ENCODE measurements around the gene PKDREJ. TPM values are rescaled to one million over a fixed set of nuclear protein-coding genes. Genes with fewer than 3 reads are reported as not detected.

The PKDREJ gene
- total RNA-seq, 1 donor from 2014 or later = not detected

DNA sequence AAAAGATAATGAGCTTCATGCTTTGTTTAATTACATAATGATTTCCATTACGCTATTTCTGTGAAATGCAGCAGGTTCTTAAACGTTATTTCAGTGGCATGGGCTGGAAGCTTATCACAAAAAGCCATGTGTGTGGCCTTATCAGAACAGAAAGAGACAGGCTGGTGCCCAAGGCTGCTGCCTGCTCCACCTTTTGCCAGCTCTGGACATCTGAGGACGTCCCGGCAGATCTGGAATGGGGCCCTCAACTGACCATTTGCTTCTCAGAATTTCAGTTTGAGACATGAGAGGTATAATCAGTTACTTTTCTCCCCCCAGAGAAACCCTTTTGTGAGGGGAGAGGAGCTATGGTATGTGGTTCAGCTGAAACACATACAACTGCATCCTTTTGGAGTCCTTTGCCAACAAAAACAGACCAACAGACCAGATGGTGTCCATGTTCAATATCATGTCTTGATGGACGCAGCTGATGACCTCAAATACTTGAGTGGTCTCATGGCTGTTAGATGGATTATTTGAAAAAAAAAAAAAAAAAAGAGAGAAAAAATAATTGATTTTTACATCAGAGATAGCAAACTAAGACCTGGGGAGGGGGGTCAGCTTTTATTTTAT is 21.6 kb downstream of the PKDREJ start:
- no peak for DNase-seq (ENCODE audit: low read depth)
- TF ChIP-seq, protein P1, sequence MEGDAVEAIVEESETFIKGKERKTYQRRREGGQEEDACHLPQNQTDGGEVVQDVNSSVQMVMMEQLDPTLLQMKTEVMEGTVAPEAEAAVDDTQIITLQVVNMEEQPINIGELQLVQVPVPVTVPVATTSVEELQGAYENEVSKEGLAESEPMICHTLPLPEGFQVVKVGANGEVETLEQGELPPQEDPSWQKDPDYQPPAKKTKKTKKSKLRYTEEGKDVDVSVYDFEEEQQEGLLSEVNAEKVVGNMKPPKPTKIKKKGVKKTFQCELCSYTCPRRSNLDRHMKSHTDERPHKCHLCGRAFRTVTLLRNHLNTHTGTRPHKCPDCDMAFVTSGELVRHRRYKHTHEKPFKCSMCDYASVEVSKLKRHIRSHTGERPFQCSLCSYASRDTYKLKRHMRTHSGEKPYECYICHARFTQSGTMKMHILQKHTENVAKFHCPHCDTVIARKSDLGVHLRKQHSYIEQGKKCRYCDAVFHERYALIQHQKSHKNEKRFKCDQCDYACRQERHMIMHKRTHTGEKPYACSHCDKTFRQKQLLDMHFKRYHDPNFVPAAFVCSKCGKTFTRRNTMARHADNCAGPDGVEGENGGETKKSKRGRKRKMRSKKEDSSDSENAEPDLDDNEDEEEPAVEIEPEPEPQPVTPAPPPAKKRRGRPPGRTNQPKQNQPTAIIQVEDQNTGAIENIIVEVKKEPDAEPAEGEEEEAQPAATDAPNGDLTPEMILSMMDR (conservative IDR thresholded peaks at IDR 0.05; ENCODE audit: low read depth, low read length) = no peak

DNA sequence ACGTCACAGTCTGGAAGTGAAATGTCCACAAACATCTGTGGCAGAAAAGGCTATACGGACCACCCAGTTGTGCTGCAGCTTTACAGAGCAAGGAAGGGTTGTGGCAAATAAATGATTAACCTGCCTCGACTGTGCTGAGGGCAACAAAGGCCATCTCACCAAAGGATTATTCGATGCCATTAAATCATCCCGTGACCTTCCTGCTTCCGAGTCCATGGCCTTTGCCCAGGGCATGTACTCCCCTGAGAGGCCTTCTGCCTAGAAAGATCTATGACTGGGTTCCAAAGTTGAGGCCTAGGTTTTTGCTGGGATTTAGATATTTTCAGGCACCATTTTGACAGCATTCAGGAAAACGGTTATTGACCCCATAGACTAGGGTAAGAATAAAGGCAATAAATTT is 22.2 kb downstream of the PKDREJ start:
- TF ChIP-seq, protein P1 (conservative IDR thresholded peaks at IDR 0.05; ENCODE audit: low read depth, low read length) = no peak
- H3K4me3 ChIP-seq (ENCODE audit: low read depth, low read length) = no peak overlapping the region
- DNase-seq (ENCODE audit: low read depth) = no peak

More for the DNA sequence above, 21.6 kb downstream of the PKDREJ start:
- no peak overlapping the region for H3K4me3 ChIP-seq (ENCODE audit: low read depth, low read length)

DNA sequence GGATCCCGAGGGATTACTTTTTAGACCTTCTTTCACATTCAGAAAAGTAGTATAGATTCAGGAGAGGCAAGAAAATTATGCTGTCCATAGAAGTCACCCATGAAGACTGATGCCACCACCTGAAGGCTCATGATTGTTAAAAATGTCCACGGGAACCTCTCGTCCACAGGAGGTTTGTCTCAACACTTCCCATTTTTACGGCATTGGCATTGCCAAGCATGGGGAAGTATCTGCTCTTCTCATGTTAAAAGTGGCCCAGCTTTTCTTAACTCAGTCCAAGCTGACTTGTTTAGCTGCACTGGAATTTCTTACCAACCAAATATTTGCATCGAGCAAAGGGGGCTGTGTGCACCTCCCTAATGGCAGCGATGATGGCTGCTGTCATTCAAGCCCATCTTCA is 22.6 kb downstream of the PKDREJ start:
- no peak for DNase-seq (ENCODE audit: low read depth)
- TF ChIP-seq, protein P1 (conservative IDR thresholded peaks at IDR 0.05; ENCODE audit: low read depth, low read length) = no peak
- H3K4me3 ChIP-seq (ENCODE audit: low read depth, low read length) = no peak overlapping the region

DNA sequence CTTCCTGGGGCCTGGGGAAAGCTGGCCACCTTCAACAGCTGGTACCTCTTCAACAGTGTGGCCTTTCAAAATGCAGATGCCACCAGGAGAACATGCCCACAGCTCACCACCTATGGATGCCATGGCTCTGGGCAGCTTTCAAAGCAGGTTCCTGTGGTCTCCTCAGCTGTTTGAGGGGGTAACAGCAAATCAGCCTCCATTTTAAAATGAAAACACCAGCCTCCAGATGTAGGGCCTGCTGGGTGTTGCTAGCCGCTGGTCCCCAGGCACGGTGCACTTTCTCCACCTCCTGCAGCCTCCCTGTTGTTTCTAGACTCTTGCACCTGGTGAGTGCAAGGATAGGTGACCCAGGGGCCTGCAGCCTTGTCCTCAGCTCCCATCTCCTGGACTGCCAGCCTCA is 23.1 kb downstream of the PKDREJ start:
- no peak overlapping the region for H3K4me3 ChIP-seq (ENCODE audit: low read depth, low read length)
- no peak for DNase-seq (ENCODE audit: low read depth)
- TF ChIP-seq, protein P1 (conservative IDR thresholded peaks at IDR 0.05; ENCODE audit: low read depth, low read length) = no peak

DNA sequence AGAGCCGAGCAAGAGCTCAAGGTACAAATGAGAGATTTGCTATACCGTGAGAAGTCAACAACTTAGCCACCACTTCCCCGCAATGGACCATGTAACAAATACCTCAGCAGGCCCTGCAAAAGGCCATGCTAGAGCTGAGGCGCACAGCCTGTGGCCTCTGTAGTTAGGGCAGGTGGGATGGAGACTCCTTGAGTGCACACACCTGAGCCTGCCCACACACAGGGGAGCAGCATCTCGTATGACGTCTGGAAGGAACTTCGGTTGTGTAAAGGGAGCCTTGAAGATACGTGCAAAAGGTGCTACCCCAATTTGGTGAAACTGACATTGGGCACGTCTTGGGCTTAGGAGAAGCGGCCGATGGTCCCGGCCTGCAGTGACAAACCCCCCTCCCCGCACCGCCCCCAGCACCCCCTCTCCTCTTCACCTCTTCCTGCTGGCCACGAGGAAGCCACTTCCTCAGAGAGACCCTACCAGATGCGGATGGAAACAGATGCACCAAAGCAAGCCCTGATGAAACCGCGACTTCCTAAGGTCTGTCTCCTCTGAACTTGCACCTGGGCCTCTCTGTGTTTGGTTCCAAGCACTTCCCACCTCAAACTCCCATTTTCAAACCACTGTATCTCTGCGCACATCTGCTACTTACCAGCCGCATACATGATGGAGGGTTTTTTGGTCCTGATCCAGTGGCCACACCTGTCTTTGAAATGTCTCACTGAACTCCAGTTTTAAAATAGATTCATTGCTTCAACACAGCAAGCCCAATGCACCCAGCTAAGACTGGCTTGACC is 23.7 kb downstream of the PKDREJ start:
- no peak overlapping the region for H3K4me3 ChIP-seq (ENCODE audit: low read depth, low read length)
- TF ChIP-seq, protein P1 (conservative IDR thresholded peaks at IDR 0.05; ENCODE audit: low read depth, low read length) = no peak
- no peak for DNase-seq (ENCODE audit: low read depth)

DNA sequence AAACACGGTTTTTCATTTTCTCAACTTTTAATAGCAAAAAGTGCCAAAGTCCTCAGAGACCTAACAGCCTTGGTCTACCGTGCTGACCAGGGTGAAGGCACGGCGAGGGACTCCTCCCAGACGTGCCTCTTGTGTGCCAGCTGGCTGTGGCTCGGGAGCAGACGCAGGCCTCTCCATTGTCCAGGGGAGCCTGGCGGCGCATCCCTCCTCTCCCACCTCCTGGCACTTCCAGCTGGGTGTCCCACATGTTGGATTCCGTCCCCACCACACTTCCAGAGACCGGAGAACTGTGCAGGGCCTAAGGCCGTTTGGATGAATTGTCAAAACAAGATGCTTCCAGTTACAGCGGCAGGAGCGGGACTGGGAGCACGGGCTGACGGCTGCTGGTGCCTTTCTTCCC is 24.6 kb downstream of the PKDREJ start:
- TF ChIP-seq, protein P1 (conservative IDR thresholded peaks at IDR 0.05; ENCODE audit: low read depth, low read length) = no peak

More for the DNA sequence above, 24.6 kb downstream of the PKDREJ start:
- no peak overlapping the region for H3K4me3 ChIP-seq (ENCODE audit: low read depth, low read length)
- DNase-seq (ENCODE audit: low read depth) = no peak

Data from epithelial cell of proximal tubule (primary cell).